Thoracic aorta (tissue), 2 donors: ENCODE data around the gene AMT. TPM values are rescaled to one million over a fixed set of nuclear protein-coding genes. Genes with fewer than 3 reads are reported as not detected.

Experiments used
- ATAC-seq: fragments of 150-250 bp; one replicate; pipeline ENCODE4 v1.8.0; 2017; ENCODE audit warnings: low read depth; ENCODE audit not compliant: insufficient number of reproducible peaks, low FRiP score
- DNase-seq: peaks from one replicate; pipeline ENCODE4 v3.0.0-alpha.2; 2020; ENCODE audit warnings: low spot score
- H3K27ac ChIP-seq, 2 donors: fragments of 200-600 bp; sonication (generic); 1 replicate in 1 of 2; 2 replicates in 1 of 2; pipeline ENCODE4 v1.5.1; 2016; ENCODE audit warnings: mild to moderate bottlenecking in 2 of 2, moderate library complexity in 2 of 2
- H3K27me3 ChIP-seq: fragments of 200-600 bp; sonication (generic); replicated peaks from 2 replicates; pipeline ENCODE4 v1.6.0; 2016; ENCODE audit warnings: mild to moderate bottlenecking; ENCODE audit not compliant: insufficient read depth
- H3K36me3 ChIP-seq: fragments of 200-600 bp; sonication (generic); one replicate; pipeline ENCODE4 v1.5.1; 2016
- H3K4me1 ChIP-seq, 2 donors: fragments of 200-600 bp; sonication (generic); 1 replicate in 1 of 2; 2 replicates in 1 of 2; pipeline versions ENCODE4 v1.5.1 to v1.6.0; 2016; ENCODE audit warnings: low read depth in 2 of 2, mild to moderate bottlenecking in 1 of 2; ENCODE audit not compliant: control insufficient read depth in 1 of 2
- H3K4me3 ChIP-seq: fragments of 200-600 bp; sonication (generic); 2 replicates; pipeline ENCODE4 v1.5.1; 2016; ENCODE audit warnings: mild to moderate bottlenecking
- H3K9me3 ChIP-seq: fragments of 200-600 bp; sonication (generic); 2 replicates; pipeline ENCODE4 v1.5.1; 2016
- total RNA-seq, 2 donors: library from RNA; depleted of rRNA; stranded (reverse); fragments of >200 nt; gene quantifications; one replicate each; pipeline versions ENCODE4 v1.1.0 to v1.2.3, GENCODE V29; 2016
- TF ChIP-seq, protein P1 (sequence below): fragments of 200-600 bp; sonication (generic); IDR thresholded peaks from one replicate; pipeline ENCODE4 v1.5.1; 2019; ENCODE audit warnings: antibody characterized with exemption

Gene AMT
- total RNA-seq, 2 donors from 2014 or later, result 7.0 to 7.2 TPM

DNA sequence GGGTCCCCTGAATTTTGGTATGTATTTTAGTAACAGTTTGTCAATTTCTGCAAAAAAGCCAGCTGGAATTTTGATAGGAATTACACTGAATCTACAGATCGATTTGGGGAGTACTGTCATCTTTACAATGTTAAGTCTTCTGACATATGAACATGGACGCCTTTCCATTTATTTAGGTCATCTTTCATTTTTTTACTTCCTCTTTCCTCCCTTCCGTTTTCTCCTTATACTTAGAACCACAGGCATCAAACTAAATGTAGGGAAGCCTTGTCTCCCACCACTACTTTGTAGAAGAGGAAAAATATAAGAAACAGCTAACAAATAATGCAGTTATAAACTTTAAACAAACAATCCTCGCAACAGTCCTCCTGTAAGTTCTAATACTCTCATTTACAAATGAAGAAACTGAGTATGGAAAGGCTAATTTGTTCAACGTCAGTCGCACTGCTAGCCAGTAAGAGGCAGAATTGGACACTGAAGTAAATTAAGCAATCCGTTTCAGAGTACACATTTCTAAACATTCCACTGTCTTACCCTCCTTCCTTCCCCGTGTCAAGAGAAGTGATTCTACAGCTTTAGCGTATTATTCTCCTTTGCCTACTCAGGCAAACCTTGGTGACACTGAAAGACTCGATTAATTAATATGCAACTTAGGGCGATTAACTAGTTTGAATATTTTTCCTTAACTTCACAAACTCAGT is 36.1 kb downstream of the AMT start:
- Histone ChIP-seq H3K4me3 (no peak overlapping the region), H3K36me3 (no peaks in the 10 kb centered on the region), H3K9me3 (no peaks in the 10 kb centered on the region), H3K27ac (no peak overlapping the region), H3K4me1 (peaks cover 9 to 64% of the 10 kb centered on the region in 2 donors), H3K27me3 (no peaks in the 10 kb centered on the region)
- TF ChIP-seq, protein P1, sequence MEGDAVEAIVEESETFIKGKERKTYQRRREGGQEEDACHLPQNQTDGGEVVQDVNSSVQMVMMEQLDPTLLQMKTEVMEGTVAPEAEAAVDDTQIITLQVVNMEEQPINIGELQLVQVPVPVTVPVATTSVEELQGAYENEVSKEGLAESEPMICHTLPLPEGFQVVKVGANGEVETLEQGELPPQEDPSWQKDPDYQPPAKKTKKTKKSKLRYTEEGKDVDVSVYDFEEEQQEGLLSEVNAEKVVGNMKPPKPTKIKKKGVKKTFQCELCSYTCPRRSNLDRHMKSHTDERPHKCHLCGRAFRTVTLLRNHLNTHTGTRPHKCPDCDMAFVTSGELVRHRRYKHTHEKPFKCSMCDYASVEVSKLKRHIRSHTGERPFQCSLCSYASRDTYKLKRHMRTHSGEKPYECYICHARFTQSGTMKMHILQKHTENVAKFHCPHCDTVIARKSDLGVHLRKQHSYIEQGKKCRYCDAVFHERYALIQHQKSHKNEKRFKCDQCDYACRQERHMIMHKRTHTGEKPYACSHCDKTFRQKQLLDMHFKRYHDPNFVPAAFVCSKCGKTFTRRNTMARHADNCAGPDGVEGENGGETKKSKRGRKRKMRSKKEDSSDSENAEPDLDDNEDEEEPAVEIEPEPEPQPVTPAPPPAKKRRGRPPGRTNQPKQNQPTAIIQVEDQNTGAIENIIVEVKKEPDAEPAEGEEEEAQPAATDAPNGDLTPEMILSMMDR, result no peak
- ATAC-seq (no peak), DNase-seq (no peak)

DNA sequence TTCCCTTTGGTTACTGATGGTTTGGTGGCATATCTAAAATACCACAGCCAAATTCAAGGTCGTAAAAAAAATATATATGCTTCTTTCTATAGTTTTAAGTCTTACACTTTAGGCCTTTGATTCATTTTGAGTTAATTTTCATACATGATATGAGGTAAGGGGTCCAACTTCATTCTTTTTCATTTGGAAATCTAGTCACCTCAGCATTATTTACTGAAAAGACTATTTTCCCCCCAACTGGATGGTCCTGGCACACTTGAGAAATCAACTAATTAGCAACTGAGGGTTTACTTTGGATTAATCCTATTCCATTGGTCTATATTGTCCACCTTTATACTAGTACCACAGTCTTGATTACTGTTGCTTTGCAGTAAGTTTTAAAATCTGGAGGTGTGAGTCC is 36.7 kb downstream of the AMT start:
- DNase-seq (no peak), ATAC-seq (no peak)
- TF ChIP-seq, protein P1, result no peak
- H3K27me3 ChIP-seq, result no peaks in the 10 kb centered on the region
- H3K4me3 ChIP-seq, result no peak overlapping the region
- no peaks in the 10 kb centered on the region for H3K9me3 ChIP-seq
- H3K27ac ChIP-seq, result no peak overlapping the region
- H3K4me1 ChIP-seq, result peaks cover 9 to 59% of the 10 kb centered on the region in 2 donors
- H3K36me3 ChIP-seq, result no peaks in the 10 kb centered on the region

DNA sequence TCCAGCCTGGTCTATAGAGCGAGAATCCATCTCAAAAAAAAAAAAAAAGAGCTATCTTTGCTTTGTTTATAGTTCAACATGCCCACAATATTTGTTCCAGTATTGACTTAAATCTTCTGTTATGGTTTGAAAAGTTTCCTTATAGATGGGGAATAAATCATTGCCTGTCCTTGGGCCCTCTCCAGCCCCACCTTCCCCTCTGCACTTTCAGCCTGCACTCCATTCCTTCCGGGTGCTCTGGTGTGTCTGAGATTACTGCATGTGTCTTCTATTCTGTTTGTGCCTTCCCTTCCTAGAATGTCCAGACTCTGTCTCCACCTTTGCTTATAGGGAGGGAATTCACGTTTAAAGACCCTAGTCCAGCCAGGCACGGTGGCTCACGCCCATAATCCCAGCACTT is 38.9 kb downstream of the AMT start:
- no peaks in the 10 kb centered on the region for H3K36me3 ChIP-seq
- TF ChIP-seq, protein P1, result no peak
- H3K27me3 ChIP-seq, result no peaks in the 10 kb centered on the region
- H3K4me3 ChIP-seq, result no peak overlapping the region
- DNase-seq (no peak), ATAC-seq (no peak)
- no peaks in the 10 kb centered on the region for H3K9me3 ChIP-seq
- H3K4me1 ChIP-seq, result peaks cover 23 to 65% of the 10 kb centered on the region in 2 donors
- no peak overlapping the region for H3K27ac ChIP-seq

DNA sequence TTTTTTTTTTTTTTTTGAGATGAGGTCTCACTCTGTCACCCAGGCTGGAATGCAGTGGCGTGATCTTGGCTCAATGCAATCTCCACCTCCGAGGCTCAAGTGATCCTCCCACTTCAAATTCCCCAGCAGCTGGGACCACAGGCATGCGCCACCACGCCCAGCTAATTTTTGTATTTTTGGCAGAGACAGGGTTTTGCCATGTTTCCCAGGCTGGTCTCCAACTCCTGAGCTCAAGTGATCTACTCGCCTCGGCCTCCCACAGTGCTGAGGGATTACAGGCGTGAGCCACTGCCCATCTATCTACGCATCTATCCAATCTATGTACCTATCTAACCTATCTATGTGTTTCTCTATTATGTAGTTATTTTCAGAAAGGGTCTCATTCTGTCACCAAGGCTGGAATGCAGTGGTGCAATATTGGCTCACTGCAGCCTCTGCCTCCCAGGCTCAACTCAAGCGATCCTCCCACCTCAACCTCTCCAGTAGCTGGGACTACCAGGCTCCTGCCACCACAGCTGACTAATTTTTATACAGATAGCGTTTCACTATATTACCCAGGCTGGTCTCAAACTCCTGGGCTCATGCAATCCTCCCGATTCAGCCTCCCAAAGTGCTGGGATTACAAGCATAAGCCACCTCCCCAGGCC is 43.9 kb downstream of the AMT start:
- peaks cover 20% of the 10 kb centered on the region for H3K36me3 ChIP-seq
- H3K4me3 ChIP-seq, result no peak overlapping the region
- no peak for ATAC-seq
- H3K9me3 ChIP-seq, result no peaks in the 10 kb centered on the region
- no peaks in the 10 kb centered on the region for H3K27me3 ChIP-seq
- H3K4me1 ChIP-seq, result peaks cover 18 to 46% of the 10 kb centered on the region in 2 donors
- TF ChIP-seq, protein P1, result no peak
- peak overlapping the region in 1 of 2 donors; percentile 37 for H3K27ac ChIP-seq
- DNase-seq, result no peak

DNA sequence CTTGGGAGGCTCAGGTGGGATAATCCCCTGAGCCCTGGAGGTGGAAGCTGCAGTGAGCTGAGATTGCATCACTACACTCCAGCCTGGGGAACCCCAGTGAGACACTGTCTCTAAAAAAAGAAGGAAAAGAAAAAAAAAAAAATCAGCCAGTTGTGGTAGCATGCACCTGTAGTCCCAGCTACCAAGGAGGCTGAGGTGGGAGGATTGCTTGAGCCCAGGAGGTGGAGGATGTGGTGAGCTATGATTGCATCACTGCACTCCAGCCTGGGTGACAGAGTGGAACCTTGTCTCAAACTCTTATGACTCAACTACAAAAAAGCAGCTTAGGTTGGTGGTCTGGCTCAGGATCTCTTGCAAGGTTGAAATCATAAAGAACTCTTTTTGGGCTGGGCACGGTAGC is 44.8 kb downstream of the AMT start:
- Histone ChIP-seq H3K27ac (no peak overlapping the region), H3K9me3 (no peaks in the 10 kb centered on the region)
- ATAC-seq, result no peak

More for the DNA sequence above, 44.8 kb downstream of the AMT start:
- TF ChIP-seq, protein P1, result no peak
- Histone ChIP-seq H3K4me1 (peaks cover 18 to 38% of the 10 kb centered on the region in 2 donors), H3K4me3 (no peak overlapping the region), H3K36me3 (peaks cover 28% of the 10 kb centered on the region), H3K27me3 (no peaks in the 10 kb centered on the region)
- DNase-seq, result no peak
